ENCODE measurements around the gene C1GALT1C1.
"Not testable (repeated sequence)": the region's sequence is repeated elsewhere in the genome, so short reads cannot be mapped to it uniquely, and the experiment has no call there.

Gene C1GALT1C1

GRCh38 chrX:120629667-120630537 is at the start of gene C1GALT1C1:
Gene C1GALT1C1 (minus strand): TSS chrX:120630054. CDS start chrX:120627166, 2,888 bp downstream.
- peak; percentile 71 for DNase-seq (ENCODE audit: low read depth, low spot score)

GRCh38 chrX:120677004-120677652 is 47.3 kb upstream of the C1GALT1C1 start:
- DNase-seq (ENCODE audit: low read depth, low spot score): no peak

GRCh38 chrX:120672841-120673530 is 43.1 kb upstream of the C1GALT1C1 start:
- no peak for DNase-seq (ENCODE audit: low read depth, low spot score)

- no peak for DNase-seq (ENCODE audit: low read depth, low spot score)
These were observed 42.5 kb upstream of the C1GALT1C1 start for GRCh38 chrX:120672389-120672788.

GRCh38 chrX:120671963-120672362 is 42.1 kb upstream of the C1GALT1C1 start:
- no peak for DNase-seq (ENCODE audit: low read depth, low spot score)

GRCh38 chrX:120668357-120668756 is 38.5 kb upstream of the C1GALT1C1 start:
- DNase-seq (ENCODE audit: low read depth, low spot score): no peak

GRCh38 chrX:120664535-120664934 is 34.7 kb upstream of the C1GALT1C1 start:
- DNase-seq (ENCODE audit: low read depth, low spot score): not testable (repeated sequence)

- no peak for DNase-seq (ENCODE audit: low read depth, low spot score)
These were observed 34.2 kb upstream of the C1GALT1C1 start for GRCh38 chrX:120664081-120664480.

- no peak for DNase-seq (ENCODE audit: low read depth, low spot score)
These were observed 32.8 kb upstream of the C1GALT1C1 start for GRCh38 chrX:120662662-120663061.

- no peak for DNase-seq (ENCODE audit: low read depth, low spot score)
These were observed 30.8 kb upstream of the C1GALT1C1 start for GRCh38 chrX:120660637-120661036.

- DNase-seq (ENCODE audit: low read depth, low spot score): no peak
These were observed 23.1 kb upstream of the C1GALT1C1 start for GRCh38 chrX:120653000-120653399.

GRCh38 chrX:120652256-120652655 is 22.4 kb upstream of the C1GALT1C1 start:
- not testable (repeated sequence) for DNase-seq (ENCODE audit: low read depth, low spot score)

- DNase-seq (ENCODE audit: low read depth, low spot score): no peak
These were observed 17.3 kb upstream of the C1GALT1C1 start for GRCh38 chrX:120647127-120647526.

- no peak for DNase-seq (ENCODE audit: low read depth, low spot score)
These were observed 13.0 kb upstream of the C1GALT1C1 start for GRCh38 chrX:120642871-120643270.

- no peak for DNase-seq (ENCODE audit: low read depth, low spot score)
These were observed 8.8 kb upstream of the C1GALT1C1 start for GRCh38 chrX:120638619-120639018.

GRCh38 chrX:120625371-120625770 is 4.5 kb downstream of the C1GALT1C1 start:
- DNase-seq (ENCODE audit: low read depth, low spot score): no peak

GRCh38 chrX:120617996-120618630 is 11.7 kb downstream of the C1GALT1C1 start:
- no peak for DNase-seq (ENCODE audit: low read depth, low spot score)

- DNase-seq (ENCODE audit: low read depth, low spot score): no peak
These were observed 15.0 kb downstream of the C1GALT1C1 start for GRCh38 chrX:120614816-120615215.

- DNase-seq (ENCODE audit: low read depth, low spot score): no peak
These were observed 17.8 kb downstream of the C1GALT1C1 start for GRCh38 chrX:120612086-120612485.

- no peak for DNase-seq (ENCODE audit: low read depth, low spot score)
These were observed 25.5 kb downstream of the C1GALT1C1 start for GRCh38 chrX:120604361-120604782.

- DNase-seq (ENCODE audit: low read depth, low spot score): peak; percentile 83
These were observed 26.0 kb downstream of the C1GALT1C1 start, which contains the start of gene MCTS1 for GRCh38 chrX:120603707-120604360. Gene MCTS1 (plus strand): TSS chrX:120604101. CDS start chrX:120604237, 136 bp downstream.

Measured in iPS DF 19.7 (cell line).